Fibroblast of gingiva (primary cell): Measurements from ENCODE around the gene MRPL4.
A peak's percentile ranks its signal among the peaks of the same experiment; 100 is the strongest.

ENCODE experiments used
- DNase-seq: peaks from one replicate; pipeline ENCODE4 v3.0.0-alpha.2; 2011; ENCODE audit warnings: low read depth

Gene MRPL4

GRCh38 chr19:10289167-10289835 is 37.3 kb downstream of the MRPL4 start:
- DNase-seq: no peak

DNA sequence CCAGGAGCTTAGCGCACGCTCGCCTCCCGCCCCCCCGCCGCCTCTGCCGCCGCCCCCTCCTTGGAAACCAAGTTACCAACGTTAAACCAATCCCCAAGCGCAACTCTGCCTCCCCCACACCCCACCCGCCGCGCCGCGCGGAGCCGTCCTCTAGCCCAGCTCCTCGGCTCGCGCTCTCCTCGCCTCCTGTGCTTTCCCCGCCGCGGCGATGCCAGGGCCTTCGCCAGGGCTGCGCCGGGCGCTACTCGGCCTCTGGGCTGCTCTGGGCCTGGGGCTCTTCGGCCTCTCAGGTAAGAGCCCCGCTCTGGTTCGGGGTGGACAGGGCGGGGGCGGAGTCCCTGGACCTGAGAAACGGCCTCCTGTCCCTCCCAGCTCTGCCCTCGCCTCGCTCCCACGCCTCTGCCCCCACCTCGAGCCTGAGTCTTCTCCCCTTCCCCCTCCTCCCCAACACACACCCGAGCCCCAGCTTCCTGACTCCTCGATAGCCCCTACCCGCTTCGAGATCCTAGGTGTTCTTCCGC is 37.9 kb downstream of the MRPL4 start, which contains the start of gene ICAM5:
TSS of gene ICAM5 (plus strand) at position 117 of the 521 bp plus-strand sequence. CDS start at position 209, 92 bp downstream.
- no peak for DNase-seq

DNA sequence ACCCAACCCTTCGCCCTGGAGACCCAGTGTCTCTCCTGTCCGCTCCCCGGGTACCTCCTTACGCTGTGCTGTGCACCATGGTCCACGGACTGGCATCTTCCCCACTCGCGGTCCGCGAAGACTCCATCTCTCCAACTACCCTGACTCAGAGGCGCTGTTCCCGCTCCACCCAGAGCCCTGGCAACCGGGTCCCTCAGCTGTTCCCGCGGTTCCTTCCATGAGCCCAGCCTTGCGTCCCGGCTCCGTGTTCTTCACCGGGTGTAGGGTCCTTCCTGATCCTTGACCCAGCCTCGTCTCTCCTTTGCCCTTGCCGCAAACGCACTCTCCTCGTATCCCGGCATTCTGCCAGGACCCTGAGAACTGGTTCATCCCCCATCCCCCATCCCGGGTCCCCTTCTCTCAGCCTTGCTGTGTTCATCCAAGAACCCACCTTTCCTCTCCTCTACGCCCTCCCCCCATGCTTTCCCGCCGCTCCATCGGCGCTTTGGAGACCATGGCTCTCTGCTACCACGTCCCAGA is 38.4 kb downstream of the MRPL4 start:
- DNase-seq: no peak

DNA sequence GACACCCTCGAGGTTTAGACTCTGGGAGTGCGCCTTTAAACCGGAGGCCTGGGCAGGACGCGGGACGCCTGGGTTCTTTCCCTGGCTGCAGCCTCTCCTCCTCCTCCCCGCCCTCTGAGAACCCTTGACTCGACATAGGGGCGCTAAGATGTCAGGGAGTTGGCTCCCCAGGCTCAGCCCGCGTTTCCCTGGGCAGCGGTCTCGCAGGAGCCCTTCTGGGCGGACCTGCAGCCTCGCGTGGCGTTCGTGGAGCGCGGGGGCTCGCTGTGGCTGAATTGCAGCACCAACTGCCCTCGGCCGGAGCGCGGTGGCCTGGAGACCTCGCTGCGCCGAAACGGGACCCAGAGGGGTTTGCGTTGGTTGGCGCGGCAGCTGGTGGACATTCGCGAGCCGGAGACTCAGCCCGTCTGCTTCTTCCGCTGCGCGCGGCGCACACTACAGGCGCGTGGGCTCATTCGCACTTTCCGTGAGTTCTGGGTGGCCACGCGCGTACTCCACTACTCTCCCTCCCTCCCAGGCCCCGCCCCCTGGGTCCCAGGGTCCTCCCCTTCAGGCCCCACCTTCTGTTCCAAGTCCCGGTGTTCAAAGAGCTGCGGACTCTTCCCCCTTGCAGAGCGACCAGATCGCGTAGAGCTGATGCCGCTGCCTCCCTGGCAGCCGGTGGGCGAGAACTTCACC is 39.0 kb downstream of the MRPL4 start:
- peak; percentile 36 for DNase-seq

DNA sequence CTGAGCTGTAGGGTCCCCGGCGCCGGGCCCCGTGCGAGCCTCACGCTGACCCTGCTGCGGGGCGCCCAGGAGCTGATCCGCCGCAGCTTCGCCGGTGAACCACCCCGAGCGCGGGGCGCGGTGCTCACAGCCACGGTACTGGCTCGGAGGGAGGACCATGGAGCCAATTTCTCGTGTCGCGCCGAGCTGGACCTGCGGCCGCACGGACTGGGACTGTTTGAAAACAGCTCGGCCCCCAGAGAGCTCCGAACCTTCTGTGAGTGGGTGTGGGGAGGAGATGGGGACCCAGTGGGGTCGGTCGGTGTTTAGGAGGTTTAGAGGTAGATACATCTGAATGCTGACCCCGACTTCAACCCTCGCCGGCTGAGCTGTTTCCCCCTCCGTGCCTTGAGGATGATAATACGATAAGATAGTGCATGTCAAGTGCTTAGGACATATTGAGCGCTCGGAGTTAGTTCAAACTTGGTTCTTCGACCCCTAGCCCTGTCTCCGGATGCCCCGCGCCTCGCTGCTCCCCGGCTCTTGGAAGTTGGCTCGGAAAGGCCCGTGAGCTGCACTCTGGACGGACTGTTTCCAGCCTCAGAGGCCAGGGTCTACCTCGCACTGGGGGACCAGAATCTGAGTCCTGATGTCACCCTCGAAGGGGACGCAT is 39.7 kb downstream of the MRPL4 start:
- DNase-seq: no peak

DNA sequence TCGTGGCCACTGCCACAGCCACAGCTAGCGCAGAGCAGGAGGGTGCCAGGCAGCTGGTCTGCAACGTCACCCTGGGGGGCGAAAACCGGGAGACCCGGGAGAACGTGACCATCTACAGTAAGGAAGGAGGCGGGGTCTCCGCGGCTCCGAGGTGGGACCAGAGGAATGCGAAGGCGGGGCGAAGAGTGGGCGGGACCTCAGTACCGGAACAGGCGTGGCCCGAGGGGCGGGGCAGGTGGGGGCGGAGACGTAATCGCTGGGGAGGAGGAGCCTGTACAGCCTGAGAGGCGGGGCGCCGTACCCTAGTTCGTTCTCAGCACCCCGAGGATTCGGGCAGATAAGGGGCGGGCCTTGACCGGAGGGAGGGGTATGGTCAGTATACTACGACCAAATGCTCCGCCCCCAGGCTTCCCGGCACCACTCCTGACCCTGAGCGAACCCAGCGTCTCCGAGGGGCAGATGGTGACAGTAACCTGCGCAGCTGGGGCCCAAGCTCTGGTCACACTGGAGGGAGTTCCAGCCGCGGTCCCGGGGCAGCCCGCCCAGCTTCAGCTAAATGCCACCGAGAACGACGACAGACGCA is 40.3 kb downstream of the MRPL4 start:
- DNase-seq: peak; percentile 60

DNA sequence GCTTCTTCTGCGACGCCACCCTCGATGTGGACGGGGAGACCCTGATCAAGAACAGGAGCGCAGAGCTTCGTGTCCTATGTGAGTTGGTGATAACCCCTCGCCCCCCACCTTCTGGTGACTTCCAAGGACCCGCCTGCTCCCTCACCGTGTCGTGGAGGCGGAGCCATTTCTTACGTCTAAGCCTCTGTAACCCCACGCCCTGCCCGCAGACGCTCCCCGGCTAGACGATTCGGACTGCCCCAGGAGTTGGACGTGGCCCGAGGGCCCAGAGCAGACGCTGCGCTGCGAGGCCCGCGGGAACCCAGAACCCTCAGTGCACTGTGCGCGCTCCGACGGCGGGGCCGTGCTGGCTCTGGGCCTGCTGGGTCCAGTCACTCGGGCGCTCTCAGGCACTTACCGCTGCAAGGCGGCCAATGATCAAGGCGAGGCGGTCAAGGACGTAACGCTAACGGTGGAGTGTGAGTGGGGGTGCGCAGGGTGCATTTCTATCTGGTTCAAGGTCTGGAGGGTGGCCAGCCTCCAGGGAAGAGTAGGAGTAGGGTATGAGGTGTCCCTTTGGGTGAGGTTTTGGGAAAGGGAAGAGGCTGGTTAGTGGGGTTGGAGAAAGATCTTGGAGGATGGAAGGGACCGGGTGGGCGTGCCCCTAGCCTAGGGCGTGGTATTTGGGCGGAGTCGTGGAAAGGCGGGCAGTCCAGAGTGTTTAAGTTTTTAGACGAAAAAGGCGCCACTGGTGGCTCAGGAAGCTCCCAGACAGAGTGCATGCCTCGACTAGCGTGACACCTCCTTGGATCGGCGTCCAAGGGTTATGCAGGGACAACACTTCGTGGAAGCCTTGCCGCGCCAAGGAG is 41.0 kb downstream of the MRPL4 start:
- no peak for DNase-seq

- no peak for DNase-seq
Observed at GRCh38 chr19:10293637-10294367, 41.8 kb downstream of the MRPL4 start.

DNA sequence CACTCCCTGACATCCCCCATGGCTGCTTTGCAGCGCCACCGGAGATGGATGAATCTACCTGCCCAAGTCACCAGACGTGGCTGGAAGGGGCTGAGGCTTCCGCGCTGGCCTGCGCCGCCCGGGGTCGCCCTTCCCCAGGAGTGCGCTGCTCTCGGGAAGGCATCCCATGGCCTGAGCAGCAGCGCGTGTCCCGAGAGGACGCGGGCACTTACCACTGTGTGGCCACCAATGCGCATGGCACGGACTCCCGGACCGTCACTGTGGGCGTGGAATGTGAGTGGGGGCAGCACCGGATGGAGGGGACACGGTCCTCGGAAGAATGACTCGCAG is 42.3 kb downstream of the MRPL4 start:
- DNase-seq: no peak

GRCh38 chr19:10295305-10295846 is 43.4 kb downstream of the MRPL4 start:
- no peak for DNase-seq

DNA sequence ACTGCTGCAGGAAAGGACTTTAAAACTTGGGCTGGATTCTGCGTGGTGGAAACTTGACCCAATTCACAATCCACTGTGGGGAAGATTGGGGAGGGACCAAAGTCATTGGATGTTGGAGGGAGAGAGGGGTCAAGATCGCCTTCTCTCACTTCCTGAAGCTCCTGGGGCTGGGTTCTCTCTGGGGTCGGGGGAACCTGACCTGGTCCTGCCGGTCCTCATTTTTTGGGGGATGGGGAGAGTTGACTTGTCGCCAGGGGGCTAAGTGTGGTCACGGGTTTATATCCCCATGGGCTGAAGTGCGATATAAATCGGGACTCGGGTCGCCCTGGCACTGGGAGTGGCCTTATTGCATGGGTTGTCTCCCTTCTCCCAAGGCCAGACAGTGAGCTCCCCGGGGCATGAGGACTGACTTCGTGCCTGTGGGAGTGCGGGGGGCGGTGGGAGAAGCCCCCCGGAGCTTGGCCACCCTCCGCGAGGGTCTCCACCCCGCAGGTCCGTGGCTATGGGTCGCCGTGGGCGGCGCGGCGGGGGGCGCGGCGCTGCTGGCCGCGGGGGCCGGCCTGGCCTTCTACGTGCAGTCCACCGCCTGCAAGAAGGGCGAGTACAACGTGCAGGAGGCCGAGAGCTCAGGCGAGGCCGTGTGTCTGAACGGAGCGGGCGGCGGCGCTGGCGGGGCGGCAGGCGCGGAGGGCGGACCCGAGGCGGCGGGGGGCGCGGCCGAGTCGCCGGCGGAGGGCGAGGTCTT is 44.0 kb downstream of the MRPL4 start:
- no peak for DNase-seq

DNA sequence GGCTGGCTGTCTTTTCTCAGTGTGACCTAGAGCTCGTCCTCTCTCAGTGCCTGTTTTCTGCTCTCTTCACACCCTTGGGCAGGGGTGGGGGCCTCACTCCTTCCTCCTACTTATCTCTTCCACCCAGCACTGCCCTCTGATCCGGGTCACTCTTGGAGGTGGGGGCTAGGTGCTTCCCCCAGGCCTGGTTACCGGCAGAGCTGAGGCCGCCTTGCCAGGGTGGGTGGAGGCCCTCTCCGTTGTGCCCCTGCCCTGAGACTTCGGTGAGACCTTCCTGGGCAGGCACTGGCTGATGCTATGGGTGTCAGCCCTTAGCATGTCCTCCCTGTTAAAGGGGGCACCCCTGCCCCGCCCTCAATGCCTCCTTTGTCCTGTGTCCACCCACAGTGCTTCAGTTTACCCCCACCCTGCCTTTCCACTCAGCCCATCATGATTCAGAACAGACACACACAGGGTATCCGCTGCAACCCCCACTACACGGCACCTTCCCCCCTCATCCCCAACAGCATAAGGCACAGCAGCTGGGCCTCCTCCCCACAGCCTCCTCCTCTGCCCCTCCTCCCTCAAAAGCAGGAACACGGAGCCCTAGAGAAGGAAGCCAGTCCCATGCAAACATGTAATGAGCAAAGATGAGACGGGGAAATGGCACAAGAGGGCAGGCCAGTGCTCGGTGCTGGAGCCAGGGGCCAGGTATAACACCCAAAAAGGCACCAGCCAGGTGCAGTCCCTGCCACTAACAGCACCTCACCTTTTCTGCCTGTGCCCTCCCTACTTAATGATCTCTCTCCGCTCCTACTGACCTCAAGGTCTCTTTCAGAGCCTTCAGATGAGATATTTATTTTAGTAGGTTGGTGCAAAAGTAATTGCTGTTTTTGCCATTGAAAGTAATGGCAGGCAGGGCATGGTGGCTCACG is 47.8 kb downstream of the MRPL4 start:
- DNase-seq: no peak

DNA sequence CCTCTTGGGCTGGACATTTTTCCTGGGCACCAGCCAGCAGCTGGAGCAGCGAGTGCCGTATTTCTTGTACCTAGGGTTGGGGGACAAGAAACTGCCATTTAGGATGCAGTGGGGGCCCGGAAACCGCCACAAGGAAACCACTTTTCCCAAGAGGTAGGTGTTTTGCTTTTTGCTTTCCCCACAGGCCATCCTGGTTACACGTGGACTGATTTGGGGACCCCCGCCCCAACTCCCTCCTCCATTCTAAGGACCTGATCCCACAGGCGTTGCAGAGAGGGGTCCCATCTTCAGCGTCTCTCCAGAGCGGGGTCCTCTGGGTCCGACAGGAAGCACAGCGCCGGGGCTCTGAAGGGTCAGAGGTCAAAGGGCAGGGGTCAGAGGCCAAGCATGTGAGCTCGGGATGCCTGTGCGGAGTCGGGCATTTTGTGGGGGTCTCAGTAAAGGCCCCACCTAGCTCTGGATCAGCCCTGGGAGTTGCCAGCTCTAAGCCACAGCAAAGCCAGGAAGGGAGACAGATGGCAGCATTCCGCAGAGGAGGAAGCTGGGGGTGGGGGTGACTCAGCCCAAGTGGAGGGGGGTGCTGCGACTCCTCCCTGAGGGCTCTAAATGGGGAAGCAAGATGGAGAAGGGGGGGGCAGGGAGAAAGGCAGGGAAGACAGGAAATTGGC is 53.3 kb downstream of the MRPL4 start:
- DNase-seq: no peak

GRCh38 chr19:10306327-10306726 is 54.3 kb downstream of the MRPL4 start:
- no peak for DNase-seq

DNA sequence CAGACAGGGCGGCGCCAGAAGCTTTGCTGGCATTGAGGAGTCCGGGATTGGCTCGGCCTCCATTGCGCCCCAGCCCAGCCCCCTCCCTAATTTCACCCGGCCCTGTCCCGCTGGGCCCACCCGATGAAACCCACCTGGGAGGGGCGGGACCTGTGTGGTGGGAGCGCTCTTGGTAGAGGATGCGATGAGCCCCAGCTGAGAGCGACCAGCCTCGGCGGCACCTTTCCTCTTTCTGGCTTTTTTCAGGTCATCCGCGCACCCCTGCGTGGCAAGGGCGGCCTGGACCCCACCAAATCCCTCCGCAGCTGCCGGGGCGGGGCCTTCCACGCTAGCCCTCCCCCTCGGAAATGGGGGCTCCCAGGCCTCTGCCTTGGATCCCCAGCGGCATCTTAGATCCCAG is 57.4 kb downstream of the MRPL4 start, which contains the start of gene ZGLP1:
TSS of gene ZGLP1 (minus strand) at position 393 of the 400 bp plus-strand sequence.
- DNase-seq: no peak
